GM21723 (cell line): ENCODE data around the gene GAS2L3.
A peak's percentile ranks its signal among the peaks of the same experiment; 100 is the strongest.
"Not testable (repeated sequence)": the region's sequence is repeated elsewhere in the genome, so short reads cannot be mapped to it uniquely, and the experiment has no call there.

Experiments
- ATAC-seq: cut with Tn5 transposase; IDR thresholded peaks from one replicate; pipeline ENCODE4 v1.9.1; 2021; ENCODE audit warnings: mild to moderate bottlenecking, moderate library complexity; ENCODE audit not compliant: unreplicated experiment

Gene GAS2L3

DNA sequence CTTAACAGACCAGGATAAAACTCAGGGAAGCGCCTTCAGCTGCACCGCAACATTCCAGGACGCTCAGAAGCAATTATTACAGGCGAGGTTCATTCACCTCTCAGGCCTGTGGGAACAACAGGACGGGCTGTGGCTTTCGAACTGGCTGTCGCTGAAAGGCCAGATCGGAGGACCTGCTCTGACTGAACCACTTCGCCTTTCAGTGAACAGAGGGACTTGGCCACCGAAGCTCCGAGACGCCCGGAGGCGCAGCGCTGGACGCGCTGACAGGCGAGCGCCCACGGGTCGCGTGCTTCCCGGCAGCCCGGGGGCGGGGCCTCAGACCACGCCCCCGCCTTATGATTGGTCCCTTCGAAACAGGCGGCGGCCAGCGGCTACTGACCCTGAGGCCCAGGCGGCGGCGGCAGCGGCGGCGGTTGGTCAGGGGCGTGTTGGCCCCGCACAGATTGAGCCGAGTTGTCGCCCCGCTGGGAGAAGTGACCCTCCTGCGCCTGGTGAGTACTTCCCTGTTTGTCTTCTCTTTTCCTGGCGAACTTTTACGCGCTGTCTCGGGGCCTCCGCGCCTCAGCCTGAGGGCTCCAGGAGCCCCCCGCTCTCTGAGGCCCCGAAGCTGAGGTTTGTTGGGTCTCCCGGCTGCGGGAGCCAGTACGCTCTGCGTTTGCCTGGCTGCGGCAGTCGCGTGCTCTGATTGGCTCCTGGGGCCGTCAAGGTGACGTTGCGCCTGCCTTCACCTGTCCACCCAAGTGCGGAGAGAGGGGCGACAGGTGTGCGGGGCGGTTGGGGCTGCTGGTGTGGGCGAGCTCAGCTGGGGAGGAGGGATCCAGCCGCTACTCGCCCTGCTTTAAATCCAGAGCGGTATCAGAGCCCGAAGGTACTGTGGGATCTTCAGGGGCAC is at the start of gene GAS2L3:
Gene GAS2L3 (plus strand): TSS at position 393 of the 895 bp plus-strand sequence. CDS start 21,221 bp downstream, outside the sequence.
- ATAC-seq: peak; percentile 99

DNA sequence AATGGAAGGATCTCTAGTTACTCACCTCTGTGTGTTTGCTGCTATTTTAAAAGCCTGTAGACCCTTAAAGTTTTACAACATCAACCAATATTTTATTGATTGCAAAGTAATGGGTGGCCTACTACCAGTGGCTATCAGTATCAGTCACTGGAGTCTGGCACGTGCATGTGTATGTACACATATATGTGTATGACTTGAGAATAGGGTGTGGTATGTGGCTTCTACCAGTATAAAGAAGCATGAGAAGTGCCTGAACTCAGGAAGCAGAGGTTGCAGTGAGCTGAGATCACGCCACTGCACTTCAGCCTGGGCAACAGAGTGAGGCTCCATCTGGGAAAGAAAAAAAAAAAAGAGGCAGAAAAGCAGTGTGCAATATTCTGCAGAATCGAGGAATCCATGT is 45.5 kb upstream of the GAS2L3 start:
- no peak for ATAC-seq

DNA sequence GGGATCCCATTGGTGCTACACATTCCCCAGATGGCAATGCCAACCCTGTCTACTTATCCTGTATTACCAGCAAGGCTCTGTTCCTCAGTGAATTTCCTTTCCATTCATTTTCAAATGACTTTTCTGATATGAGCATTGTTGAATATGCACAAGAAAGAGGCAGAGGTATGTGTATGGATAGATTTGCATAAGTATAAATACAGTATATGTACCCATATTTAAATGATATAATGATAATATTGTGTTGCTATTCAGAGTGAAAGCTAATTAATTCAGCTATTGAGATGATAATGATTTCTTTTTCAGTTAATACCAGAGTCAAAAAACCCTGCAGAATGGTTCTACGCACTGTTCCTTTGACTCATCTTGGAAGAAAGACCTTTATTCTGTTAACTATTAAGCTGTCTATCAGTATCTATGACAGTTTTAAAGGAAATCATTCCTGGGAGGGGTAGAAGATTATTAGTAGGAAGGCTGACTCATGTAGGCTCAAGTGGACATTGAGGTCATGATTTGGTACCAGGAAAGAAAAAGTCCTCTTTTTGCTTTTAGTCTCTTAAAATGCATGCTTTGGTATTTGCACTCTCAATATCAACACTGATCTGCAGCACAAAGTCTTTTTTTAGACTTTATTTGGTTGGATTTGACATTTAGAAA is 44.9 kb upstream of the GAS2L3 start:
- ATAC-seq: no peak

DNA sequence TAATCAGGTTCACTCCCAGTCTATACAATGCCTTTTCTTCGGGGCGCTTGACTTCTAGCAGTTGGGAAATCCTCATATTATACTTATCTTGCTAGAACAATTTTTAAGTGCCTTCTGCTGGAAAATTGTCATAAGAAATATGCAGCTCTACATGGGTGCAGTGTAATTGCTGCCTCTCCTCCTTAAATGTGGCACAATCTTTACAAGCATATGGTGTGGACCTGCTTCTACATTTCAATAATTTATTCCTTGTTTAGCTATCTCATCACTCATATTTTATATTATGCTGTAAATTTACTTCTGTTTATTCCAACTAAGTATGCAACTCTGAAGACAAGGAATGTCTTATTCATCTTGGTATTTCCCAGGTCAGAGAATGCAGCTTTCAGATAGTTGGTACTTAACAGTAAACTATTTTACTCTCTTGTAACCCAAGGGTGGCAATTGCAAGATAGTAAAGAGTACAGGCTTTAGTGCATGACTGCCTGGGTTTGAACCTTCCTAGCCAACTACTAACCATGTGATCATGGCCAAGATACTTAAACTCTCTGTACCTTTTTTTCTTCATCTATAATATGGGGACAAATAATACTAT is 43.6 kb upstream of the GAS2L3 start:
- ATAC-seq: no peak

DNA sequence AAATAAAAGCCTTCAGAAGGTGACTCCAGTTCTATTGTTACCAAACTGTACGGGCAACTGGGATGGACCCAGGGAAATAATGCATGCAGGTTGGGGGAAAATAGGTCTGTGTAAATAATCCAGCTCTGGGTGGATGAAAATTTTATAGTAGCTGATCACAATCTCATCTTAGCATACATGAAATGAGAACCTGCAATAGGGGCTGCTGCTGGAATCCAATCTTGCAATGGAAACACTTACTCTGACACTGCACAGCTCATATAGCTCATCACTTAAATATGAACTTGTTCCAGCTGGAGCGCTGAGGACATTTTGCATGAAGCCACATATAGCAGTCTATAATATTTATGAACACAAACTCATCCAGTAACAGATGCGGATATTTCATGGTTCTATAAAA is 40.1 kb upstream of the GAS2L3 start:
- ATAC-seq: no peak

DNA sequence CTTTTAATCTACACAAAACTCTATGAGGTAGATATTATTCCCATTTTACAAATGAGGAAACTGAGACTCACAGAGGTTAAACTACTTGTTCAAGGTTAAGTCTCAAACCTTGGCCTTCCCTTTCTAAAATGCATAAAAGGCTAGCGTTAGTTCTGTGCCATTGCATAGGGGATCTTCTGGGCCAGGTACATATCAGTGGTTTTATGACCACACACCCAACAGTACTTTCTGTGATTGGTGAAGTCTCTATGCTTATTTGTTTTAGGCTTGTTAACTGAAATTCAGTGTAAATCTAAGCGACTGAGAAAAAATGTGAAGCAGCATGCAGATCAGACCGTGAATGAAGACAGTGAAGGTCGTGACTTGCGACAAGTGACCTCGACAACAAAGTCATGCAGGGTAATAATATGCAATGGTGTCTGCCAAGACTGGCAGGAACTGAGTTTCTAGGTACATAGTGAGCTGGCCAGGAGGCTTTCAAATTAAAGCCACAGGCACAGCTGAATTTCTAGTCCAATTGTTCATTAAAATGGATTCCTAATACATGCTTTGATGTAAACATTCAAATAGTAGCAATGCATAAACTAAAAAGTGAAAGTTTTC is 38.8 kb upstream of the GAS2L3 start:
- ATAC-seq: no peak

DNA sequence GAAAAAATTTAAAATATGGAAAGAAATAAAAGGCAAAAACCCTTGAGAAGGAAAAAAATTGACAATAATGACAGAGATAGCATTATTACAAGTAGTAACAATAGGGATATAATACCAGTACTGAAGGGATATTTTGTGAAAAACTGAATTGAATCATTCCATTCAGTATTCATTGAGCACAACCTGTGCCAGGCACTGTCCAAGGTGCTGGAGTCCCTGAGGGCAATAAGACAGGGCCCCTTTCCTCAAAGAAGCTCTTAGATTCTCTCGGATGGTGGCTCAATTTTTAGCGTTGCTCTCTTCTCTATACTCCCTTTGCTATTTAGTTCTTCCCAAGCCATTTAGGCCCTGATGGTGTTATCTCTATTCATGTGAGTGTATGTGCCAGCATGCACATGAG is 34.3 kb upstream of the GAS2L3 start:
- no peak for ATAC-seq

DNA sequence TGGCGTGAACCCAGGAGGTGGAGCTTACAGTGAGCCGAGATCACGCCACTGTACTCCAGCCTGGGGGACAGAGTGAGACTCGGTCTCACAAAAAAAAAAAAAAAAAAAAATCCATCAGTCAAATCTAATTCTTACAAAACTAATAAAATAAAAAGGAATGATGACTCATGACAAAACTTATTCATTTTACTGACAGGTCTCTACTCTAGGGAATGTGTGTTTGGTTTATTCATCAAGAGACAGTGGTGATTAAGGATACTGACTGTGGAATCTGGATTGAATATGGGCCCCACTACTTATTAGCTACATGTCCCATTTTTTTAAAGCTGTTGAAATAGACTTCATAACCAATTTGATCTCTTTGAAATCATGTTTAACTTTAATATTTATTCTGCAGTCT is 29.3 kb upstream of the GAS2L3 start:
- no peak for ATAC-seq

DNA sequence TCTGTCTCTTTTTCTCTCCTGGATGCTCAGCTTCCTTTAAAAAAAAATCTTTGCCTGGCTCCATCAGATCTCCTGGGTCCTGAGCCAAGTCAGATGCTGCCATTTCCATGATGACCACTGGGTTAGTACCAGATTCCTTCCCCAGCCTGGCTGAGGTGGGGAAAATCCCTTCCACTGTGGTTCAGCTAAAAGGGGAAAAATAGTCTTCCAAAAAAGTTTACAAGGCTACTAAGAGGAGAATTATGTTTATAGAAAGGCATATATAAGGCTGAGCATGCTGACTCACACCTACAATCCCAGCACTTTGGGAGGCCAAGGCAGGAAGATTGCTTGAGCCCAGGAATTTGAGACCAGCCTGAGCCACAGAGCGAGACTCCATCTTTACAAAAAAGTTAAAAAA is 28.4 kb upstream of the GAS2L3 start:
- ATAC-seq: no peak

DNA sequence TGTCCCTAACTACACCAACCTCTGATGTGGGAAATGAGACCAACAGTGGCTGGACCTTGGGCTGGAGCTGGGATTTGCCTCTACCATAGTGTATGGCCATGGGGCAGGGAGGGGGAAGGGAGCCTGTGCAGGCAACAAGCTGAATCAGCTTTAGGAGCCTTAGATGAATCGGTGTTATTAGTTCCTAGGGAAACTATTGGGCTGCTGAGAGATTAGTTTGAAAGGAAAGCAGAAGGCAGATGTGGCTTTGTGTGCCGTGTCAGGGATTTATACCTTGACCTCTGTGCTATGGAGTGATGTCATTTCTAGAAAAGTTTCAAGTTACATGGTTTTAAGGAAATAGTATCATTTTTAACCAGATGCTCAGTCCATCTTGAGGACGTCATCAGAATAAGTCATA is 19.5 kb upstream of the GAS2L3 start:
- ATAC-seq: no peak

DNA sequence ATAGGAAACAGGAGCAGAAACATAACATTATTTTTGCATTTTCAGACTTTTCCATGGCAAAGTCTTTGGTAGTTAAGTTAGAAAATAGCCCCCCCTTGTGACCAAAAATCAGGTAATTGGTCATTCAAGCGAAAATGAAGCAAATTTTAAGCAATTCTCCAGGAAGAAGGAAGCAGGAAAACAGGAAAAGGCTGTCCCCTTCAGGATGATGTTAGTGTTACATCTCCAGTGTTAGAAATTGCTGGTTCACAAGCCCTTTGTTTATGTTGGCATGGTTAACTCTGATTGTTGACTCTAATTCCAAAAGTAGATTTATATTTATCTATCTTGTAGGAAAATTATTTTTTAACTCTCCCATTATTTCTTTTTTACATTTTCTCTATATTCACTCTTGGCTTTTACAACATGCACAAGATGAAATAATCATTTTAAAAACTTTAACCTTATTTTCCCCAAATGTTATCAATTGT is 18.8 kb upstream of the GAS2L3 start:
- no peak for ATAC-seq

DNA sequence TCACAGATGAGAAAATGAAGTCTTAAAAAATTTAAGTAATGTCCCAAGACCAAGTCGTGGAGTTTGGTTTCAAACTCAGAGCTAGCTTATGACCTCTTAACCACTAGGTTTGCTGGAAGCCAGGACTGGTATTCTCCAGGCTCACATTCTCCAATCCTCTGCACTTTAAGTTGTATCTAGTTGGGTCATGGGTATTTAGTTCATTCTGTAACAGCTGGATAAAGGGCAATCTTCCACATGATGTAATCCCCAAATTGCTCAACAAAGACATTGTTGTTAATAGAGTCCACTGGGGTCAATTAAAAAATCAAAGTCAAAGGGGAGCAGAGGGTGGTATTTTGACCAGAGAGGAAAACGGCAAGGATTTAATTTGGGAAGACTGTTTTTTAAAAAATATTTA is 17.8 kb upstream of the GAS2L3 start:
- no peak for ATAC-seq

DNA sequence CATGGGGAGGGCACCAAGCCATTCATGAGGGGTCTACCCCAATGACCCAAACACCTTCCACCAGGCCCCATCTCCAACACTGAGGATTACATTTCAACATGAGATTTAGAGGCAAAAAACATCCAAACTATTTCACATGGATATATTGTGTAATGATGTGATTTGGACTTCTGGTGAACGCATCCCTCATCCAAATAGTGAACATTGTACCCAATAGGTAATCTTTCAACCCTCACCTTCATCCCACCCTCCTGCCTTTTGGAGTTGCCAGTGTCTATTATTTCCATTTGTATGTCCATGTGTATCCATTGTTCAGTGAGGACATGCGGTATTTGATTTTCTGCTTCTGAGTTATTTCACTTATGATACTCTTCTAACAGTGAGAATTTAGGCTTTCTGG is 16.1 kb upstream of the GAS2L3 start:
- no peak for ATAC-seq

DNA sequence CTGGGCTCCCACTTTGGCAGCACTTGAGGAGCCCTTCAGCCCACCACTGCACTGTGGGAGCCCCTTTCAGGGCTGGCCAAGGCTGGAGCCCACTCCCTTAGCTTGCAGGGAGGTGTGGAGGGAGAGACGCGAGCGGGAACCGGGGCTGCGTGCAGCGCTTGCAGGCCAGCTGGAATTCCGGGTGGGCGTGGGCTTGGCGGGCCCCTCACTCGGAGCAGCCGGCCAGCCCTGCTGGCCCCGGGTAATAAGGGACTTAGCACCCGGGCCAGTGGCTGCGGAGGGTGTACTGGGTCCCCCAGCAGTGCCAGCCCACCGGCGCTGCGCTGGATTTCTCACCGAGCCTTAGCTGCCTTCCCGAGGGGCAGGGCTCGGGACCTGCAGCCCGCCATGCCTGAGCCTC is 14.2 kb upstream of the GAS2L3 start:
- not testable (repeated sequence) for ATAC-seq

DNA sequence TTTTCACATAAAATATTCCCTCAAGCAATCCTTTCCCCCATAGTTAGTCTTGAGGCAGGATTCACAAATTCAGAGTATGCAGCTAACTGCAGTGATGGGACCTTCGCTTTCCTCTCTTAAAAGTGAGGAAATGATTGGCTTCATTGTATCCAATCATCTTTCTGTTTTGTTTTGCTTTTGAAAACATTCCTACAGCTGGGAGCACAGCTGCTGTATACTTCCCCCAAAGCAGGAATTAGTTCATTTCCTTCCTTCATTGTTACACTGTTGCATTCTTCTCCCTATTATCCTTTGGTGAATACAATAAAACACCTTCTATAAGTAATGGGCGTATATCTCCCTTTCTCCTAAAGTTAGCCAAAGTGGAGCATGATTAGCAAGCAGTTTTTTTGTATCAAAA is 9.4 kb upstream of the GAS2L3 start:
- ATAC-seq: no peak

DNA sequence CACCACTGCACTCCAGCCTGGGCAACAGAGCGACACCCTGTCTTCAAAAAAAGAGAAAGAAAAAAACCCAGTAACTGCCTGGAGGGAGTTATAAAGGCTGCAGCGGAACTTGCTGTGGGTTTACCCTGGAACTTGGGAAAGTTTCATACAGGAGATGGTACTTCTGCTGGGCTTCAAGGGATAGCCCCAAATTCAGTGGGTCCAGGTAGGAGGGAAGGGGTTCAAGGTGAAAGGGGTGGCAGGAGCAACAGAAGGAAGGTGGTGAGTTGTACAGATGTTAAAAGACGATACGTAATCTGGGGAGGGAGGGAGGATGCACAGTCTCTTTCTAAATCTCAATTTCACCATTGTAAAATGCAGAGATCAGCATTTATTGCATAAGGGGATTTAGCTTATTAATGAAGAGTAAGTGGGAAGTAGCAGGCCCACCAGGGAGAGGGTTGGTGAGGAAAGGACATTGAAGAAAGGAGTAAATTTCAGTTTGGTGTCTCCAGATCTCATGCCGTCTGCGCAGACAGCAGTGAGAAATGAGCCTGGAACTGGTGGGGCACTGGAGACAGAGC is 8.5 kb upstream of the GAS2L3 start:
- ATAC-seq: no peak

DNA sequence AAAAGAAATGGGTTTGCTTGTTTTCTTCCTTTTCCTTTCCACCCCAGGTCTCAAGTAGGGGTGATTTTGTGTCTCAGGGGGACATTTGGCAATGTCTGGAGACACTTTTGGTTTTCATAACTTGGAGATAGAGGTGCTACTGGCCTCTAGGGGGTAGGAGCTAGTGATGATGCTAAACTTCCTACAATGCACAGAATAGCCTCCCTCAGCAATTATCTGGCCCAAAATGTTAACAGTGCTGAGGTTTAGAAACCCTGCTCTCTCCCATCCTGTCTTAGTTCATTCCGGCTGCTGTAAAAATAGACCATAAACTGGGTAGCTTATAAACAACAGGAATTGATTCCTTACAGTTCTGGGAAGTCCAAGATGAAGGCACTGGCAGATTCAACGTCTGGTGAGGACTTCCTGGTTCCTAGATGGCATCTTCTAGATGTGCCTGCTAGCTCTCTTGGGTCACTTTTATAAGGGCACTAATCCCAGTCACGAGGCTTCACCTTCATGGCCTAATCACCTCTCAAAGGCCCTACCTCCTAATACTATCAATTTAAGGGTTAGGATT is 7.4 kb upstream of the GAS2L3 start:
- ATAC-seq: no peak

DNA sequence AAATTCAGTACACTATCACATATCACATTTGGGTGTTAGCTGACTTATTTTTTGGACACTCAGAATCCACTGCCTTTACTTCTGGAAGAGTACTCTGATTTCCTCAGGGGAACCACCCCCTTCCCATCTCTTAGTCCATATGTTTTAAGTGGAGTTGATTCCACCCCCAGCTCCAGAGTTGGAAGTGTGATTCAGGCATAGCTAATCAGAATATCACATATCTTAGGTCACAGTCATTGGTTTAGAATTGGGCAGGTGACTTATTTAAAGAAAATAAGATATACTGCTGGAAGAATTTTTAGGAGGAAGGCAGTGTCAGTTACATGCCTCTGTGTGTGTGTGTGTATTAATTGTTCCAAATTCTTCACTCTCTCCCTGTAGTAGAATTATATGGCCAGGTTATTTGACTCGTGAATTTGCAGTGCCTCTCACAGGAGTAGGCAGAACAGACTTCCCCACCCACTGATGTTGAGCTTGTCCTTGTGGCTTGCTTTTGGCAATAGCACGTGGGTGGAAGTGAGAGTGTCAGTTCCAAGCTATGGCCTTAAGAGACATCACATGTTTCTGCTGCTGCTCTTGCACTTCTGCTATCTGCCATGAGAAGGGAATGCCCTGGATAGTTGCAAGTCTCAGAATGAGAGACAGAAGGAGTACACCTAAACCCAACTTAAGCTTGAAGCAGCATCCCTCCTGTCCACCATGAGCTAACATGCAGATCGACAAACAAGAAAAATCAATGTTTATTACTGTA is 6.4 kb upstream of the GAS2L3 start:
- ATAC-seq: peak; percentile 97

DNA sequence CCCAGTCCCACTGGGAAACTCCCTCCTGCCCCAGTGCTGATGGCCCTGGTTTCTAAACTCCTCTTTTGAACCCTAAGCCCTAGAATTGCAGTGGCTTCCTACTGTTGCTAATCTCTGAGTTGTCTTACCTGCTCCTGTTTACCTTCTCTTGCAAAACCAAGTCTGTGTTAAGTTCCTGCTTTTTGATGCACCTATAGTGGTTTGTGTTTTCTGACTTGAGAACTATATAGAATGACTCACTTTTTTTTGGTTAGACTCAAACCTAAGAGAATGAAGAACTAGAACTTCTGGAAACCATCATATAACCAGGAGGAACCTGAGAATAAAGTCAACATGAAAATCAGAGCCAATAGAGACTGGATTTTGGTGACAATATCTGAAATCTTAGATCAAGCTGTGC is 5.5 kb upstream of the GAS2L3 start:
- ATAC-seq: peak; percentile 21

DNA sequence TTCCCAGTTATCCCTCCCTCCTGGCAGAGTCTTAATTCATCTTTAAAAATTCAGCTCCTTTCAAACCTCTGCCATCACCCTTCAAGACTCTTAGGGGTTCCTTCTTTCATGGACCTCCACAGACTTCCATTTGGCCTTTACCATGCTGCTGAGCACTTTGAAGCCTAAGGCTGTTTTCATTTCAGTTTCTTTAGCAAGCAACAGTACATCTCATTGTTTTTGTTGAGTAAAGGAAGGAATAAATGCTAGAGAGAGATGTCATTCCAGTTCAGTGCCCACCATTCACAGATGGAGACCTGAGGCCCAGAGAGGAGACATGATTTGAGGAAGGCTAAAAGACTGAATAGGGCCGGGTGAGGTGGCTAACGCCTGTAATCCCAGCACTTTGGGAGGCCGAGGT is 1.3 kb upstream of the GAS2L3 start:
- ATAC-seq: no peak
